GM23338 (cell line): ENCODE results near the gene VKORC1L1. TPM values are rescaled to one million over a fixed set of nuclear protein-coding genes. Genes with fewer than 3 reads are reported as not detected.
"Not testable (repeated sequence)": the region's sequence is repeated elsewhere in the genome, so short reads cannot be mapped to it uniquely, and the experiment has no call there.

Experiments
- ATAC-seq: fragments of 200-7000 bp; cut with Tn5 transposase; 3 replicates; pipeline ENCODE4 v1.9.1; 2020
- DNase-seq: peaks from one replicate; pipeline ENCODE4 v3.0.0-alpha.2; 2015; ENCODE audit warnings: low spot score
- H2AFZ ChIP-seq: fragments of 200-600 bp; sonication (generic); 2 replicates; pipeline ENCODE4 v1.8.0; 2016; ENCODE audit warnings: antibody characterized with exemption, mild to moderate bottlenecking, moderate library complexity
- H3F3A ChIP-seq: fragments of 200-600 bp; sonication (generic); replicated peaks from 2 replicates; pipeline ENCODE4 v1.8.0; 2017; ENCODE audit warnings: antibody characterized with exemption, mixed run types, low read depth
- H3K27ac ChIP-seq: fragments of 200-600 bp; sonication (generic); 2 replicates; pipeline ENCODE4 v1.6.1; 2016; ENCODE audit warnings: low read depth
- H3K27me3 ChIP-seq: fragments of 200-600 bp; sonication (generic); 2 replicates; pipeline ENCODE4 v1.8.0; 2016; ENCODE audit warnings: mild to moderate bottlenecking, mixed run types, moderate library complexity; ENCODE audit not compliant: insufficient read depth
- H3K36me3 ChIP-seq: fragments of 200-600 bp; sonication (generic); 2 replicates; pipeline ENCODE4 v1.8.0; 2016; ENCODE audit warnings: mild to moderate bottlenecking; ENCODE audit not compliant: insufficient read depth
- H3K4me1 ChIP-seq: fragments of 200-600 bp; sonication (generic); 2 replicates; pipeline ENCODE4 v1.8.0; 2016; ENCODE audit warnings: mild to moderate bottlenecking, moderate library complexity; ENCODE audit not compliant: insufficient read depth
- H3K4me2 ChIP-seq: fragments of 200-600 bp; sonication (generic); 2 replicates; pipeline ENCODE4 v1.7.1; 2017; ENCODE audit warnings: mixed run types
- H3K4me3 ChIP-seq: fragments of 200-600 bp; sonication (generic); 2 replicates; pipeline ENCODE4 v1.6.1; 2016; ENCODE audit warnings: mixed run types
- H3K79me2 ChIP-seq: fragments of 200-600 bp; sonication (generic); replicated peaks from 2 replicates; pipeline ENCODE4 v1.8.0; 2017; ENCODE audit warnings: mild to moderate bottlenecking; ENCODE audit not compliant: insufficient read depth
- H3K9me2 ChIP-seq: fragments of 200-600 bp; sonication (generic); 2 replicates; pipeline ENCODE4 v1.8.0; 2017; ENCODE audit not compliant: insufficient read depth
- H4K20me1 ChIP-seq: fragments of 200-600 bp; sonication (generic); replicated peaks from 2 replicates; pipeline ENCODE4 v1.8.0; 2017; ENCODE audit warnings: mild to moderate bottlenecking; ENCODE audit not compliant: insufficient read depth
- H3K27ac Mint-ChIP-seq: 2 replicates; pipeline ENCODE4 v1.8.0; 2020; ENCODE audit warnings: inconsistent platforms, mild to moderate bottlenecking, moderate library complexity, mixed read lengths
- H3K27me3 Mint-ChIP-seq: 3 replicates; pipeline ENCODE4 v1.8.0; 2022; ENCODE audit warnings: low read depth, mild to moderate bottlenecking, moderate library complexity, mixed read lengths, inconsistent platforms; ENCODE audit not compliant: insufficient read depth, poor library complexity
- H3K36me3 Mint-ChIP-seq: 3 replicates; pipeline ENCODE4 v1.8.0; 2021; ENCODE audit warnings: low read depth, mild to moderate bottlenecking, inconsistent platforms, moderate library complexity, mixed read lengths
- H3K4me1 Mint-ChIP-seq: 3 replicates; pipeline ENCODE4 v1.8.0; 2020; ENCODE audit warnings: mild to moderate bottlenecking, inconsistent platforms, mixed read lengths
- H3K4me3 Mint-ChIP-seq: 3 replicates; pipeline ENCODE4 v1.8.0; 2021; ENCODE audit warnings: moderate library complexity, mild to moderate bottlenecking, inconsistent platforms, mixed read lengths
- H3K9me3 Mint-ChIP-seq: 3 replicates; pipeline ENCODE4 v1.8.0; 2020; ENCODE audit warnings: moderate library complexity, mild to moderate bottlenecking, inconsistent platforms, mixed read lengths
- polyA plus RNA-seq: library from polyadenylated mRNA; unstranded; fragments of >200 nt; fragmentation: Nextera tagmentation; extraction: Ambion mirVana; gene quantifications from 2 replicates; pipeline ENCODE4 v1.2.1, GENCODE V29; 2016
- total RNA-seq: library from RNA; depleted of rRNA; stranded (reverse); fragments of >200 nt; shearing (Covaris generic); gene quantifications from 2 replicates; pipeline ENCODE4 v1.2.3, GENCODE V29; 2014

VKORC1L1 gene
- total and polyA plus RNA-seq, 2 experiments from 2014 or later, result 21.5 to 30.3 TPM

DNA sequence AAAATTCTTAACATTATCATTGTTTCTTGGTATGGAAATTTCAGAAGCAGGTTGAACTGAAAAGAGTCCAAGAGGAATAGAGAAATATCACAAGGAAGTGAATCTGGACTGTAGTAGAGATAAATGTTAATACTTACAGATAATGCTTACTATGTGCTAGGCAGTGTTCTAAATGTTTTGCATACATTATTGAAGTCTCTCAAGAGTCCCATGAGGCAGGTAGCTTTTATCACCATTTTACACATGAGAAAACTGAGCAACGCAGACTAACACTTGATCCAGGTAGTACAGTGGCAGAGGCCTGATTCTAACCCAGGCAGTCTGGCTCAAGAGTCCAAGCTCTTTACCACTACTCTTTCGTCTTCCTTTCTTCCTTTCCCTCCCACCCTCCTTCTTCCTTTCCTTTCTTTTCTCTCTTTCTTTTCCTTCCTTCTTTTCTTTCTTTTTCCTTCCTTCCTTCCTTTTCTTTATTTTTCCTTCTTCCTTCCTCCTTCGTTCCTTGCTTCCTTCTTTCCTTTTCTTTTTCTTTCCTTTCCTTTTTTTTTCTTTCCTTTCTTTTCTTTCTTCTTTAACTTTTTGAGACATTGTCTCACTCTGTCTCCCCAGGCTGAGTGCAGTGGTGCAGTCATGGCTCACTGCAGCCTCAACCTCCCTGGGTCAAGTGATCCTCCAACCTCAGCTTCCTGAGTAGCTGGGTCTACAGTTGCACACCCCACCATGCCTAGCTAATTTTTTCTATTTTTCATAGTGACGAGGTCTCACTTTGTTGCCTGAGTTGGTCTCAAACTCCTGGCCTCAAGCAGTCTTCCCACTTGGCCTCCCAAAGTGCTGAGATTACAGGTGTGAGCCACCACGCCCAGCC lies 6.6 kb downstream of the VKORC1L1 start:
- H3K4me3 Mint-ChIP-seq, DNase-seq, H3K4me3 ChIP-seq, H3K27me3 Mint-ChIP-seq, H3K9me2 ChIP-seq, H3K27me3 ChIP-seq, H3K4me1 ChIP-seq, ATAC-seq, H3K4me2 ChIP-seq, H3F3A ChIP-seq, H3K27ac Mint-ChIP-seq, H3K36me3 ChIP-seq, H3K9me3 Mint-ChIP-seq, H2AFZ ChIP-seq, H3K4me1 Mint-ChIP-seq: not testable (repeated sequence)
- Histone ChIP-seq H4K20me1 (peaks cover 21% of the 10 kb centered on the region), H3K27ac (peak overlapping the region; percentile 57; the same call in 1 of the 2 replicates), H3K79me2 (peaks cover 91% of the 10 kb centered on the region)
- H3K36me3 Mint-ChIP-seq, result peaks cover 11% of the 10 kb centered on the region; the same call in 2 of the 3 replicates

DNA sequence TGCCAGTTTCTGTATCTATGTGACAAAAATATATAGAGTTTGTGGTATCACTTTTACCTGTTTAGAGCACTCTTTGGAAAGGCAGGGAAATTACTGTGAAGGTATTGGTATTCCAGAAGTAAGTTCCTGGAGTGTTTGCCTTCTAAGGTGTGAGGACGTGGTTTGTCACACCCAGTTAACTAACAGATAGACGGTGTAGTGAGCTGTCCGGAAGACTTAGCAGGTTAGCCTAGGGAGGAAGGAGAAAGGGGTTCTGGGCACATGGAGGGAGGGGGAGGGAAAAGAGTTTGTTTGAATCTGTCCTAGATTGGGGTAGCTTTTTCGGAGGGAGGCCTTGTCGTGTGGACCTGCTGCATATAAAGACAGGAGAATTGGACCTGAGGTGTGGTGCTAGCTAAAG lies 7.4 kb downstream of the VKORC1L1 start:
- not testable (repeated sequence) for ATAC-seq

DNA sequence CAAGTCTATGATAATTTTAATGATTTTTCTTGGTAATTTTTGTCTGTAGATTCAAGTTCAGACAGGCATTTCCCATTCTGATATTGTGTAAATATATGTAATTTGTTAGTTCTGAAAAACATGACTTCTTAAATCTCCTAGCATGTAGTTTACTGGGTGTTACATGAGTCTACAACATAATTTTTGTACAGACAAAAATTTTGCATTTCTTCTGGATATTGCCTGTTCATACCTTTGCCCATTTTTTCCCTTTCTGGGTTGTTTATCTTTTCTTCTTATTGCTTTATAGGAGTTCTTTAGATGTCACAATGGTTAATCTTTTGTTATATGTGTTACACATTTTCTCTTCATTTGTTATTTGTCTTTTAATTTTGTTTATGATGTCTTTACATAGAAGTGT lies 12.1 kb downstream of the VKORC1L1 start:
- not testable (repeated sequence) for H2AFZ ChIP-seq, H3K4me3 ChIP-seq, H3K27me3 Mint-ChIP-seq, H3F3A ChIP-seq, H3K27me3 ChIP-seq, H3K4me1 ChIP-seq, H3K4me3 Mint-ChIP-seq, H3K4me2 ChIP-seq, H3K4me1 Mint-ChIP-seq, DNase-seq, ATAC-seq, H3K9me3 Mint-ChIP-seq, H3K36me3 ChIP-seq, H3K9me2 ChIP-seq, H3K27ac ChIP-seq, H3K27ac Mint-ChIP-seq
- peaks cover 23% of the 10 kb centered on the region for H3K36me3 Mint-ChIP-seq
- Histone ChIP-seq H3K79me2 (peaks cover 81% of the 10 kb centered on the region), H4K20me1 (peaks cover 20% of the 10 kb centered on the region)

More for the DNA sequence above, 7.4 kb downstream of the VKORC1L1 start:
- DNase-seq, H3K27me3 Mint-ChIP-seq, H2AFZ ChIP-seq, H3K9me2 ChIP-seq, H3K9me3 Mint-ChIP-seq, H3K4me3 ChIP-seq, H3K4me1 ChIP-seq, H3K36me3 ChIP-seq, H3F3A ChIP-seq, H3K27me3 ChIP-seq, H3K4me1 Mint-ChIP-seq, H3K4me3 Mint-ChIP-seq, H3K27ac Mint-ChIP-seq, H3K27ac ChIP-seq, H3K4me2 ChIP-seq: not testable (repeated sequence)
- H3K36me3 Mint-ChIP-seq, result peaks cover 17% of the 10 kb centered on the region; the same call in 2 of the 3 replicates
- H4K20me1 ChIP-seq, result peaks cover 16% of the 10 kb centered on the region
- H3K79me2 ChIP-seq, result peaks cover 91% of the 10 kb centered on the region

DNA sequence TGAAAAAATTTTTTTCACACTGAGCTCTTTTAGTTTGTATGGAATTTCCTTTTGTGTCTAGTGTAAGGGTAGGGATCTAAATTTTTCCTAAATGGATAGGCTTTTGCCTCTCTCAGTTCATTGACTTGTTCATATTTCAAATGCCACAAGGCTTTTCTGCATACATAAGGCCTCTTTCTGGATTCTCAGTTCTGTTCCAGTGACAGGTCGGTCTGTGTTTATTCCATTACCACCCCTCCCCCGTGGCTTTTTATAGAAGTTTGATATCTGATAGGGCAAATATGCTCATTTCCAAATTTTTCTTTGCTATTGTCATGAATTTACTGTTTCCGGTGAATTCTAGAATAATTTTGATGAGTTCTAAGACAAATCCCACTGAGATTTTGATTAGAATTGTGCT lies 12.7 kb downstream of the VKORC1L1 start:
- H3K27ac ChIP-seq, H3K9me3 Mint-ChIP-seq, H3K4me1 Mint-ChIP-seq, H3K9me2 ChIP-seq, H3K27me3 ChIP-seq, H3K4me3 Mint-ChIP-seq, H3K4me2 ChIP-seq, H2AFZ ChIP-seq, H3K4me1 ChIP-seq, H3K27ac Mint-ChIP-seq, ATAC-seq, H3K36me3 ChIP-seq, DNase-seq, H3F3A ChIP-seq, H3K27me3 Mint-ChIP-seq, H3K4me3 ChIP-seq: not testable (repeated sequence)
- peaks cover 27% of the 10 kb centered on the region for H3K36me3 Mint-ChIP-seq
- H4K20me1 ChIP-seq, result peaks cover 16% of the 10 kb centered on the region
- H3K79me2 ChIP-seq, result peaks cover 81% of the 10 kb centered on the region

DNA sequence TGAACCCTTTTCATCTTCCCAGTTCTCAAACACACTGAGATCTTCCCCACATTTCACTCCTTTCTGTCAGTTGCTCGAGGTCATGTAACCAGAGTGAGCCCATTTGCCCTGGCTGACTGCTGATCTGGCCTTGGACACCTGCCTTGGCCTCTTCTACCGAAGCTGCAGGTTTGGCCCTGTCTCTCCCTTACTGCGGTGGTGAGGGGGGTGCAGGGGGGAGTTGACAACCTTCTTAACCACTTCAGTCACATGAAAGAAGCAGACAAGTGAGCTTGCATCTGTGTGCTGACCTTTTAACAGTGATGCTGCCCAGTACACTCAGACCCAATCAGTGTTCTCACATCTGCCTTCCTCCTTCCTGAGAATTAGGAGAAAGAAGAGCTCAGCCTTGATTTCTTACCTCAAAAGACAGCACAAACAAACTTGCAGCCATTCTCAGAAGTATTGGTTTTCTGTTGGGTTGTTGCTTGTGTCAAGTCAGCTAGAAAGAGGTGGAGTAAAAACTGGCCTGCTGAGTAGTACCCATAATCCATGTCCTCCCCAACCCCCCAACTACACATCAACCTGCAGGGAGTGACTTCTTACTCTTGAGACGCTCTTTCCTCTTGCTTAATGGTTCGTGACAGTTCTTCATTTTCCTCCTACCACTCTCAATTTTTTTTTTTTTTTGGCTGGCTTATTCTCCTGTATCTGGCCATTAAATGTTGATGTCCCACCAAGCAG lies 15.7 kb downstream of the VKORC1L1 start:
- peaks cover 20% of the 10 kb centered on the region for H4K20me1 ChIP-seq
- not testable (repeated sequence) for DNase-seq, H3K27me3 ChIP-seq, H2AFZ ChIP-seq, H3K9me2 ChIP-seq, H3K27ac ChIP-seq, H3K4me1 Mint-ChIP-seq, H3K36me3 ChIP-seq, H3K4me3 ChIP-seq, H3K9me3 Mint-ChIP-seq, ATAC-seq, H3K4me1 ChIP-seq, H3K27ac Mint-ChIP-seq, H3K4me3 Mint-ChIP-seq, H3K27me3 Mint-ChIP-seq, H3F3A ChIP-seq, H3K4me2 ChIP-seq
- H3K36me3 Mint-ChIP-seq, result peaks cover 28% of the 10 kb centered on the region
- peaks cover 76% of the 10 kb centered on the region for H3K79me2 ChIP-seq

DNA sequence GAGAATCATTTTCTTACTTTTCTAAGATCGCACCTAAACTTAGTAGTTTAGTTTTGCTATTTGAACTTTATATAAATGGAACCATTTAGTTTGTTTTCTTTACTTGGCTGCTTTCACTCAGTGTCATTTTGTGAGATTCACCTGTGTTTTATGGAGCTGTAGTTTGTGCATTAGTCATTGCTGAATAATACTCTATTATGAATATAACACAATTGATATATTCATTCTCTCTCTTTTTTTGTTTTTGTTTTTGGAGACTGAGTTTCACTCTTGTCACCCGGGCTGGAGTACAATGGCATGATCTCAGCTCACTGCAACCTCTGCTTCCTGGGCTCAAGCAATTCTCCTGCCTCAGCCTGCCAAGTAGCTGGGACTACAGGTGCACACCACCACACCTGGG lies 16.8 kb downstream of the VKORC1L1 start:
- H3K27me3 ChIP-seq, ATAC-seq, H3K9me2 ChIP-seq, H3K36me3 ChIP-seq, H3K4me3 ChIP-seq, H3K4me1 ChIP-seq, H3K4me2 ChIP-seq, H3K4me3 Mint-ChIP-seq, DNase-seq, H3F3A ChIP-seq, H3K9me3 Mint-ChIP-seq, H2AFZ ChIP-seq, H3K4me1 Mint-ChIP-seq, H3K27ac Mint-ChIP-seq, H3K27me3 Mint-ChIP-seq, H3K27ac ChIP-seq: not testable (repeated sequence)
- Histone ChIP-seq H4K20me1 (peaks cover 19% of the 10 kb centered on the region), H3K79me2 (peaks cover 72% of the 10 kb centered on the region)
- H3K36me3 Mint-ChIP-seq, result peaks cover 19% of the 10 kb centered on the region
